ENCODE measurements around the gene LRRC4C.

DNA sequence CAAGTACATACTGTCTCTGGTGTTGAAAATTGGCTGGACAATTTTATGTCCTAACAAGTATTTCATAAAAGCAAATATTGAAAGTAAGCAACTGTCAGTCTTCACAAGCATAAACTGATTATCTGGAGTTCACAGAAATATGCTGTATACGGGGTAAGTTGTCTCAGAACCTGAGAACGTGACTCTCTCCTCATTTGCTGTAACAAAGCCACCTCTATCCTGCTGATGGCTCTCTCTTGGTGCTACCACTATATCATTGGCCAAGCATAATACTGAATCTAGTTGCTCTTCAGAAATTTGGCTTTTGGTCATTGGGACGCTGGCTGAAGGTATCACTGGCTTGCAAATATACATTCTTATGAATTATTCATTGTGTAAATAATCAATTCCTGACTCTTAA, 1078.0 kb downstream of the LRRC4C start:
- TF ChIP-seq, protein P1, sequence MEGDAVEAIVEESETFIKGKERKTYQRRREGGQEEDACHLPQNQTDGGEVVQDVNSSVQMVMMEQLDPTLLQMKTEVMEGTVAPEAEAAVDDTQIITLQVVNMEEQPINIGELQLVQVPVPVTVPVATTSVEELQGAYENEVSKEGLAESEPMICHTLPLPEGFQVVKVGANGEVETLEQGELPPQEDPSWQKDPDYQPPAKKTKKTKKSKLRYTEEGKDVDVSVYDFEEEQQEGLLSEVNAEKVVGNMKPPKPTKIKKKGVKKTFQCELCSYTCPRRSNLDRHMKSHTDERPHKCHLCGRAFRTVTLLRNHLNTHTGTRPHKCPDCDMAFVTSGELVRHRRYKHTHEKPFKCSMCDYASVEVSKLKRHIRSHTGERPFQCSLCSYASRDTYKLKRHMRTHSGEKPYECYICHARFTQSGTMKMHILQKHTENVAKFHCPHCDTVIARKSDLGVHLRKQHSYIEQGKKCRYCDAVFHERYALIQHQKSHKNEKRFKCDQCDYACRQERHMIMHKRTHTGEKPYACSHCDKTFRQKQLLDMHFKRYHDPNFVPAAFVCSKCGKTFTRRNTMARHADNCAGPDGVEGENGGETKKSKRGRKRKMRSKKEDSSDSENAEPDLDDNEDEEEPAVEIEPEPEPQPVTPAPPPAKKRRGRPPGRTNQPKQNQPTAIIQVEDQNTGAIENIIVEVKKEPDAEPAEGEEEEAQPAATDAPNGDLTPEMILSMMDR (IDR thresholded peaks at IDR 0.05), result no peak
- TF ChIP-seq POLR2A (IDR thresholded peaks at IDR 0.05), result no peak

All from heart left ventricle (tissue), 13 donors.